NCI-H69 (cell line): ENCODE results near the gene VGF.
A peak's percentile ranks its signal among the peaks of the same experiment; 100 is the strongest.

Experiments used
- DNase-seq: peaks from one replicate; lab custom pipeline; 2025; lab: John Stamatoyannopoulos, UW

The VGF gene

GRCh38 chr7:101165958-101166647, 734 bp upstream of the VGF start:
- peak; percentile 63 for DNase-seq

DNA sequence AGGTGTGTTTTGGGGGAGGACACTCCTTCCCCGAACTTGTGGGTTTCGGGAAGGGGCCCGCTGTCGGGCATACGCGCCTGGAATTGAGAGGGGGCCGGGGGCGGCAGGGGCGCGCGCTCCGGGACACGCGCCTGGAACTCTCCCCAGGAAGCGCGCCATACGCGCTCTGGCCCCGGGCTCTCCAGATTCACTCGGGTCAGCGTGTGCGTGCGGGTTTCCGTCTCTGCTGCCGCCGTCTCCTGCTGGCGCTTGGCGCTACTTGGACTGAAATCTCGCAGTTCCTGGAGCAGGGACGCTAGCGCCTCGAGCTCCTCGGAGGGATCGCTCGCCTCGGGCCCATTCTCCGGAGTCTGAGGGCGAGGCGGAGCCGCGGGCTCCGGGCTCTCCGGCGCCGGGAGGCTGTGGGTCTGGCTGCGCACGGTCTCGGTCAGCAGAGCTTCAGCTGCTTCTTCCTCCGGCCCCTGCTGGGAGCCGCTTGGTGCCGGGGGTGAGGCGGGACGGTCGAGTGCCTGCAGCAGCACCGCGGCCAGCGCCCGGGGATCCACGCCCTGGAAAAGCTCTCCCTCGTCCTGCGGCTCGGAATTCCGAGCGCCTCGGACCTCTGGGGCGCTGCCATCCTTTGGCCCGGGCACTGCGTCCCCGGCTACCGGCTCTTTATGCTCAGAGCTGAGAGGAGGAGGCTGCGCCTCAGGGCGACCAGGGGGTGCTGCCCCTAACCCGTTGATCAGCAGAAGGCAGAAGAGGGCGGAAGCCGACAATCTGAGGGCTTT, 1.1 kb downstream of the VGF start:
- peak; percentile 81 for DNase-seq

DNA sequence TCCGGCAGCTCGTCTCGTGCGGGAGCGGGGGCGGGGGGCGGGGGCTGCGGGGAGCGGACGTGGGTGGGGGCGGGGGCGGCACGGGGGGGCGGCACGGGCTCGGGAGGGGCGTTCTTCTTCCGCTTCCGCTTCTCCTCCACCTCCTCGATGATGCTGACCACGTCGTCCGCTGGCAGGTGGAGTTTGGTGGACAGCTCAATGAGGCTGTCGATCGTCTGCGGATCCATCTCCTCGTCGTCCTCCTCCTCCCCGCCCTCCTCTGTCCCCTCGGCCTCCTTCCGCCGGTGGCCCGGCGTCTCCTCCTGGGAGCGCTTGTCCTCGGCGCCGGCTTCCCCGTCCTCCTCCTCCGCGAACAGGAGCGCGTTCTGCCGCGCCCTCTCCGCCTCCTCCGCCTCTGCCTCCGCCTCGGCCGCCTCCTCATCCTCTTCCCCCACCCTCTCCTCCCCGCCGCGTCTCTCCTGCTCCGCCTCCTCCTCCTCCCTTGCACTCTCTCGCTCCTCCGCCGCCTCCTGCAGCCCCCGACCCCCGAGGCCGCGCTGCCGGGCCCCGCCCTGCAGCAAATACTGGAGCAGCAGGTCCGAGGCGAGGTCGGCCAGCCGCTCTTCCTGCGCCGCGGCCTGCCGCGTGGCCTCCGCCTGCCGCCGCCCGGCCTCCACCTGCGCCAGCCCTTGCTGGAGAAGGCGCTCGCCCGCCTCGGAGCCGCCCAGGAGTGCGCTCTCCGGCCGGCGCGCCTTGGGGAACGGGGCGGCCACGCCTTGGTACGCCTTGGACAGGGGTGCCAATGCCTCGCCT, 1.9 kb downstream of the VGF start:
- DNase-seq: peak; percentile 92

DNA sequence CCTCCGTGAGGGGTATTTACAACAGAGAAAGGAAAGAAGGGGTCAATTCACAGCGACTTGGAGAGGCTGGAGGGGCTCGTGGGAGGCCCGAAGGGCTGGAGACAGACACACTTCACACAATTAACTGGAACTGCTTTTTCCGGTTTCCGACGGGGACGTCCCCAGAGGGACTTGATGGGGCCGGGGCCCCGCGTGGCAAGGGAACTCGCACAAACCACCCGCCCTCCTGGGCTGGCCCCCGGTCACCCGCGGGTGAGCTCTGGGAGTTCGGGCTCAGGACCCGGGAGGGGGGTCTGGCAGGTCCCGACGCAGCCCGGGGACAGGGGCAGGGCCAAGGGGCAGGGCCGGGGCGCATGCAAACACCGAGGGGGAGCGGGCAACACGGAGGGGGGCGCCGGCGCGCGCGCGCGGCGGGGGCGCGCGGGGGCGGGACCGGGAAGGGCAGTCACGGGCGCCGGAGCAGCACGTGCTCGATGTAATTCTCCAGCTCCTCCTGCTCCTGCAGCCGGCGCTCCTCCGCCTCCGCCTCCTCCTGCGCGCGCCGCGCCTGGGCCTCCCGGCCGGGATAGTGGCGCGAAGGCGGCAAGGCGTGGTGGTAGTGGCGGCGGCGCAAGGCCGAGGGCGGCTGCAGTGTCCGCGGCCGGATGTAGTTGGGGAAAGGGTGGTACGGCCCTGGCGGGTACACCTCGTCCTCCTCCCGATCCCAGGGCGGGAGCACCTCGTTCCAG, 2.7 kb downstream of the VGF start:
- peak; percentile 91 for DNase-seq

DNA sequence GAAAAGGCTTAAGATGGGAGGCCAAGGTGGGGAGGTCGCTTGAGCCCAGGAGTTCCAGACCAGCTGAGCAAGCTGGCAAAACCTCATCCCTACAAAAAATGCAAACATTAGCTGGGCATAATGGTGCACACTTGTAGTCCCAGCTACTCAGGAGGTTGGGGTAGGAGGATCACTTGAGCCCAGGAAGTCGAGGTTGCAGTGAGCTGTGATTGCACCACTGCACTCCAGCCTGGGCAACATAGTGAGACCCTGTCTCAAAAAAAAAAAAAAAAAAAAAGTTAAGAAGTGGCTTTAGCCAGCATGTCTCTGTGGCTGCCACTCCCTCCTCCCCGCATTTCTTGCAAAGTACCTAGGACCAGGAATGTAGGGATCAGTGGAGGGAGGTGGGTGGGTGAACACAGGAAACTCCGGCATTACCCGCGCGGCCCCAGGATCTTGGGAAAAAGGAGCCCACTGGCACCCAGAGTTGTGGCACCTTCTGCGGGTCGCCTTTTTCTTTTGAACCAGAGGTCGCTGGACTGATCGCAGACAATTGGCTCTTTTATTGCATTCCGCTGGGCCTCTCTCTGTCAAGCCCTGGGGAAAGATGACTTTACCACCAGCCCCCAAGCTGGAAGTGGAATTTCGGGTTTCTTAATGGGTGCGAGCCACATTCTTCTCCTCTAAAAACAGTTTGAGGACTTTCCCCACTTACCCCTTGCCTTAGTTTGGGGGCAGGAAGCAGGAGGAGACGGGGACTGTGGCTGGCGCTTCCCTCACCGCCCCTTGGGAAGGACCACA, 3.5 kb downstream of the VGF start:
- DNase-seq: no peak

- no peak for DNase-seq
These were observed 4.5 kb downstream of the VGF start for GRCh38 chr7:101160910-101161309.

GRCh38 chr7:101159696-101160674, 5.4 kb downstream of the VGF start:
- DNase-seq: no peak

GRCh38 chr7:101156866-101157589, 8.3 kb downstream of the VGF start:
- no peak for DNase-seq

GRCh38 chr7:101156277-101156676, 9.1 kb downstream of the VGF start:
- no peak for DNase-seq

DNA sequence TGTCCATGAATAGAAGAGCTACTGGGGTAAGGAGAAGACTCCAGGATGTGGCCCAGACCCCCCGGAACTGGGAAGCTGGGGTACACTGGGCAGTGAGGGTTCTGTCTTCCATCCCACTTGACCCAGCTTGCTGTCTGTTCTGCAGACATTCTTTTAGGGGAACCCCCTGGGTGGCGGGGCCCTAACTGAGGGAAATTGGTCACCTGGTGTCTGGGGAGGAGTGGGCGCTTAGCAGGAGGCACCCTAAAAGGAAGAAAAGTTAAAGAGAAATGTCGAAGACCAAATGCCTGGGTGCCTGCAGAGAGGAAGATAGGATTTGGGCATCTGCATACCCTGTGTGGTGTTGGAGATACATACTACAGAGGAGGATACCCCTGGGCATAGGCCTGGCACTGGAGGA, 10.1 kb downstream of the VGF start:
- DNase-seq: no peak

DNA sequence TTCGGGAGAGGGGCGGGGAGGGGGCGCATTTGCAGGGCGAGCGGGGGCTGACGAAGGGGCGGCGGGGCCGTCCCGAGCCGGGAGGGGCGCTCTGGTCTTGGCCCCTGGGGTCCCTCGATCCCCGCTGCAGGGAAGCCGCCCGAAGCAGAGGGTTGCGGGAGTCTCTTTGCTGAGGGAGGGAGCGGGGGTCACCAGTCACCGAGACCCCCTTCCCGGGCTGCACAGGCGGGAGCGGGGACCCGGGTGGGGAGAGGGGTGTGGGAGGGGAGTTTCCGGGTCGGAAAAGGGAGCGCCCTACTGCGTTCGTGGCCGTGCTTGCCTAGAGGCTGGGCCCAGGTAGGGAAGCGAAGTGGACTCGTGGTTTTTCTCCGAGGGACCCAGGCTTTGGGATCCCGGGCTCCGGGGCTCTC, 10.7 kb downstream of the VGF start:
- peak; percentile 63 for DNase-seq

DNA sequence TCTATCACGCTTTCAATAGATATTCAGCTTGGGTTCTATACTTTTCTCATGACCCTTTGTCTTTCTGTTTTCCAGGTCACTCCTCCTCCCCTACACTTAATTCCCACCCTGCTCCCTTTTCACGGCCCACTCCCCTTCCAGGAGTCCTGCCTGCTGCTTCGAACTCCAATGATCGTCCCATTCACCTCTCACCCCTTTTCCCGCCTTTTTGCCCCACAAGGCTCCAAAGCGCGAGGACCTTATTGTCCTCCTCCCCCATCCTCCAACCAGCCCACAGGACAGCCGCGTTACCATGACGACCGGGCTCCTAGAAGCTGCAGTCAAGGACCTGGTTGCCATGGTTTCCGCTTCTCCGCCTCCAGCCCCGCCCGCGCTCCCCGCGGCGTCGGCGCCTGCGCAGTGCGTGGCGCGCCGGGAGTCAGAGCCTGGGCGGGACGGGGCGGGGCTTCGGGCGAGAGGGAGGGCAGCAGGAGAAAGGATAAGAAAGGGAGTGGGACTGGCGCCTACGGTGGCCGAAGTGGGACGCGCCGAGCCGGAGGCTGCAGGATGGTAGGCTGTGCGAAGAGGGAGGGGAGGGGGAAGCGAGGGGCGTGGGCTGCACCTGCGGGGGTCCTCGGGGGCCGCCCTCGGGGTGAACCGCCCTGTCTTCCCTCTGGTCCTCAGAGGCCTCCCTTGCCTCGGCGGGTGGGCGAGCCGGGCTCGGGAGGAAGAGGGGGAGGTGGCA, 11.2 kb downstream of the VGF start, which contains the start of gene AP1S1:
Gene AP1S1, plus strand, starts transcription at position 508 of the 724 bp plus-strand sequence. Its CDS starts 39 bp downstream, at position 547.
- DNase-seq: peak; percentile 99

GRCh38 chr7:101151908-101152651, 13.3 kb downstream of the VGF start:
- no peak for DNase-seq

DNA sequence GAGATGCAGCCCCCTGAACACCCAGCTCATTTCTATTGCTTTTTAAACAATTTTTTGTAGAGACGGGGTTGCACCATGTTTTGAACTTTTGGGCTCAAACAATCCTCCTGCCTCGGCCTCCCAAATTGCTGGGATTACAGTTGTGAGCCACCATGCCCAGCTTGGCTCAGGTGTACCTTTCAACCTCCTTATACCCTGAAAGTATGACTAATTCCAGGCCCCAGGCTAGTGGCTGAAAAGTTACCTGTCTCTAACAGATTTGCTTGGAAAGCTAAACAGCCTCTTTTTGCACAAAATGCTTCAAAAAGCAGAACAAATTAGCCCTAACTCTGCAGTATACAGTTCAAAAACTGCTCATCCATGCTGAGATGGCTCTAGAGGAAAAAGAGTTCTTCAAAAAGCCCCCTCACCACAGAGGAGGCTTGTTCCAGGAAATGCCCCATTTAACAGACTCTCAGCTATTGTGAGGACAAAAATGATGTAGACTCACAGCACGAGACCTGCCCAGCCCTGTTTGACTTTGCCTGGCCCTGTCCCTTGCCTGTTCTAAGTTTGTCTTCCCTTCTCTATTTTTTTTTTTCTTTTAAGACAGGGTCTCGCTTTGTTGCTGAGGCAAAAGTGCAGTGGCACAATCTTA, 24.5 kb downstream of the VGF start:
- no peak for DNase-seq

GRCh38 chr7:101140339-101140699, 25.1 kb downstream of the VGF start:
- DNase-seq: no peak

DNA sequence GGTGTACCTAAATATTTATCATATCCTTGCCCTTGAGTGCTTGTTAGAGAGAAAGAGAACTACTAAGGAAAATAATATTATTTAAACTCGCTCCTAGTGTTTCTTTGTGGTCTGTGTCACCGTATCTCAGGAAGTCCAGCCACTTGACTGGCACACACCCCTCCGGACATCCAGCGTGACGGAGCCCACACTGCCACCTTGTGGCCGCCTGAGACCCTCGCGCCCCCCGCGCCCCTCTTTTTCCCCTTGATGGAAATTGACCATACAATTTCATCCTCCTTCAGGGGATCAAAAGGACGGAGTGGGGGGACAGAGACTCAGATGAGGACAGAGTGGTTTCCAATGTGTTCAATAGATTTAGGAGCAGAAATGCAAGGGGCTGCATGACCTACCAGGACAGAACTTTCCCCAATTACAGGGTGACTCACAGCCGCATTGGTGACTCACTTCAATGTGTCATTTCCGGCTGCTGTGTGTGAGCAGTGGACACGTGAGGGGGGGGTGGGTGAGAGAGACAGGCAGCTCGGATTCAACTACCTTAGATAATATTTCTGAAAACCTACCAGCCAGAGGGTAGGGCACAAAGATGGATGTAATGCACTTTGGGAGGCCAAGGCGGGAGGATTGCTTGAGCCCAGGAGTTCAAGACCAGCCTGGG, 27.0 kb downstream of the VGF start:
- peak; percentile 91 for DNase-seq

DNA sequence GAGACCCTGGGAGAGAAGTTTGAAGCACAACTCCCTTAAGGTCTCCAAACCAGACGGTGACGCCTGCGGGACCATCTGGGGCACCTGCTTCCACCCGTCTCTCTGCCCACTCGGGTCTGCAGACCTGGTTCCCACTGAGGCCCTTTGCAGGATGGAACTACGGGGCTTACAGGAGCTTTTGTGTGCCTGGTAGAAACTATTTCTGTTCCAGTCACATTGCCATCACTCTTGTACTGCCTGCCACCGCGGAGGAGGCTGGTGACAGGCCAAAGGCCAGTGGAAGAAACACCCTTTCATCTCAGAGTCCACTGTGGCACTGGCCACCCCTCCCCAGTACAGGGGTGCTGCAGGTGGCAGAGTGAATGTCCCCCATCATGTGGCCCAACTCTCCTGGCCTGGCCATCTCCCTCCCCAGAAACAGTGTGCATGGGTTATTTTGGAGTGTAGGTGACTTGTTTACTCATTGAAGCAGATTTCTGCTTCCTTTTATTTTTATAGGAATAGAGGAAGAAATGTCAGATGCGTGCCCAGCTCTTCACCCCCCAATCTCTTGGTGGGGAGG, 27.6 kb downstream of the VGF start:
- DNase-seq: no peak
